Measurements from ENCODE around the gene DGKB.

The DGKB gene

GRCh38 chr7:14752301-14752700 lies 150.2 kb downstream of the DGKB start:
- no peak for DNase-seq

DNA sequence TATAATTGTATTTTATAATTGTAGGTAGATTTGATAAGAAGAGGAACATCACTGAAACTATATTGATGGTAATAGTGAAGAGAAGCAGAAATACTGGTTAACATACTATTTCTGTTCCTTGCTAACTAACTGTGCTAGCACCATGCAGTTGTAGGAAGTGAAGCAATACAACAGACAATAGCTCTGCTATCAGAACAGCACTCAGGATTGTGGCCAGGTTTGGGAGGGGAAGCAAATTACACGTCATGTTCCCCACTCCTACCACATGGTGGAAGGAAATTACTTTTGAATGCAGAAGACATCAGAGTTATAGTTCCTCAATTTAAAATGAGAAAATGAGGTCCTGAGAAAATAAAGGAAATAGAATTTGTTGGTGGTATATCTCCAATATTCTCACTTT lies 151.1 kb downstream of the DGKB start:
- no peak for DNase-seq

DNA sequence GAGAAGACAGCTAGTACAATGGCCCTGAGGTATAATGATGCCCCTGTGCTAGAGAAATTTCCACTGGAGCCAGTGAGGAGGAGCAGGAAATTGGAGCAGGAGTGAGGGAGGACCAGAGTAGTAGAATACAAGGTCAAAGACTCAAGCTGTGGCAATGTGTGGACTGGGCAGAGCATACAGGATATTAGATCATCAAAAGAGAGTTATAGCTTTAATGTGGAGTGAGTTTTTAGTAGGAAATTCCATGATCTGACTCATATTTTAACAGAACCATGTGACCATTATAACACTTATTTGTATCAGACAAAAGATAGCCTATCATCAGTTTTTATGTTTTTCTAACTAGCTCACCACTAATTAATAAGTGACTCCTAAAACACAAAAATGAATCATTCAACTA lies 154.1 kb downstream of the DGKB start:
- DNase-seq: no peak

DNA sequence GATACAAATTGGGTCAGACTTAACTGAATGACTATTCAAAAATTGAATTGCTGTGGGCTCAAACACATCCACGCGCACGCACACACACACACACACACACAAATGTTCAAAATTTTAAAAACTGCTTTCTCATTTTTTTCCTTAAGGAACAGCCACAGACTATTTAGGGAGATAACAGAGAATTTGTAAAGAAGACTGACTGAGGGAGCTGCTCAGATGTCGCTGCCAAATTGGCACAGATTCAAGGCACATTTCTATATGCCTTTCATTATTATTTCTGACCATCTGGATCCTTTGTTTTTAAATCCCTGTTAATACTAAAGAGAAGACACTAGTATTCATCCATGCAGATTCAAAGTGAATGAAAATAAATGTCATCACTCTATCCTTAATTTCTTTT lies 154.8 kb downstream of the DGKB start:
- DNase-seq: no peak

DNA sequence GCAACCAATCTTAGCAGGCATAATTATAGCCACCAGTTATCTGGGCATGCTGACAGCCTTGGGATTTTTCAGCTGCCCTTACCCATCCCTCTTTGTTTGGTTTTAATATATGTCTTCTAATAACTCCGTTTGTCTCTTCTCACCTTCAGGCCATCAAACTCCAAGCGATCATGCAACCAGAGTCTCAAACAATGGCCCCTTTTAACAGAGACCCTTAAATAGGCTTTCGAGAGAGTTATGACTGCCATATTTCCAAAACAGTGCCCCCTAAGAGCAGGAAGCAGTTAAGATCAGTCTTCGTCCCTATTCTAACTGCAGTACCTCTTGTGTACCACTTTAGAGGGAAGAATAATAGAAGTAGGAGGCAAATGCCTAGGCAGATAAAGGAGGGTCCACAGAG lies 157.5 kb downstream of the DGKB start:
- no peak for DNase-seq

DNA sequence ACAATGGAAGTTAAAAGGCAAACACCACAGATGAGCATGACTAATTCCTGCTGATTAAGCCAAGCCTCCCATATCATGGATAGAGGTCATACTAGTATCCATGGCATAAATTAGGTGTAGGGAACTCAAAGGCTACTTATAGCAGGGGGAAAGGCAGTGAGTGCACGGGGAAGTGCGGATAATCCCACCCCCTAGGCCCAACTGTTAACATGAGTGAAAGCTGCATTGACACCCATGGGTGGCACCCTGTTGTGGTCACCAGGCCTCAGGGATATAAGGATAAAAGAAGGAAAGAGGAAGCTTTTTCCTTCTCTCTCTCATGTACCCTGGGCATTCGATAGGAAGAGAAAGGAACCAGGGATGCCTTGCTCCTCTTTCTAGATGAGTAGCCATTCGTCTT lies 161.9 kb downstream of the DGKB start:
- DNase-seq: no peak

- no peak for DNase-seq
Measured at GRCh38 chr7:14739841-14740185, 162.7 kb downstream of the DGKB start.

- no peak for DNase-seq
Measured at GRCh38 chr7:14739168-14739840, 163.2 kb downstream of the DGKB start.

- no peak for DNase-seq
Measured at GRCh38 chr7:14738086-14738485, 164.5 kb downstream of the DGKB start.

GRCh38 chr7:14734839-14735321 lies 167.7 kb downstream of the DGKB start:
- DNase-seq: no peak

- DNase-seq: no peak
Measured at GRCh38 chr7:14720785-14721184, 181.8 kb downstream of the DGKB start.

DNA sequence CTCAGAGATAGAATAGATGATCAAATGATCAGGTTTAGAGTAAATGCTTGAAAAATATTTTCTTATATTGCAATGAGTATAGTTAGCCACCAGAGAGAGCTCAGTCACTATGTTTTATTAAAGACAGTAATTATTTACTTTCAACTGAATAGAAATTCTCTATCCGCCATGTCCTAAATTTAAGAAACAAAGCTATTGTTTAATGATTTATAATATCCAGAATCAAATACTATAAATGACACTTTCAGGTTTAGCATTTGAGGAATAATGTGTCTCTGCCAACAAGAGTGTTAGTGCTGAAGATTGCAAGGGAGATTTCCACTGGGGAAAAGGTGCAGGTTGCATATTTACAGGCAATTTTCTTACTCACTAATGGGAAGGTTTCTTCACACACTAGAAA lies 184.7 kb downstream of the DGKB start:
- DNase-seq: no peak

DNA sequence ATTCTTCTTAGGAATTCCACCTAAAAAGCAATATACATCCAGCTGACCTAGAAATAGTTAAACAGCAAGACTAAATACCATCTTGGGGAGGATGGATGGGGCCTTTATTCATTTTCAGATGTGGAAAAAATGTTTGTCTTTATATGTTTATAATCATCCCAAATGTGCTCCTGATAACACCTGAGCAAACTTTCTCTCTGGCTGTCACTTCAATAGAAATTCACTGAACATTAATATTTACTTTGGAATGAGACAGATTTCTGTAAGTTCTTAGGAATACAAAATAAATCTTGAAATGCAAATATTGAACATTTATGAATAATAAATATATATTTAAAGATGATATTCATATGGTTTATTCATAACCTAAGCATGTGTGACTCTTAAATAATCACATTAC lies 185.4 kb downstream of the DGKB start:
- no peak for DNase-seq

GRCh38 chr7:14714161-14714728 lies 188.3 kb downstream of the DGKB start:
- peak; percentile 16 to 18 for DNase-seq

DNA sequence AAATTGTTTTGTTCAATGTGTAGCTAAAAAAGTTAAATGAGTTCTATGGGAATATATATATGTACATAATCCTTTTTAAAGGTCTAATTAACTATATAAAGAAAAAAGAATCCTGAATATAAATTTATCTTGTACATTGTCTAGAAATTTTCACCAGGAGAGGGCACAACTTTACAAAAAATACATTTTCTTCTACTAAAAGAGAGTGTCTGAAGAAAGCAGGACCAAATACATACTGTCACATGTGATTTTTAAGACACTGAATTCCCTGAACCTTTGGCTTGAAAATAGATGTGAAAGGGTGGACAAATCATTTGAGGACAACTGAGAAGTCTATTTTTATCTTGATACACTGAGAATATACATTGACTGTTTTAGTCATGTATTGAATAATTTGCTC lies 204.3 kb downstream of the DGKB start:
- no peak for DNase-seq

DNA sequence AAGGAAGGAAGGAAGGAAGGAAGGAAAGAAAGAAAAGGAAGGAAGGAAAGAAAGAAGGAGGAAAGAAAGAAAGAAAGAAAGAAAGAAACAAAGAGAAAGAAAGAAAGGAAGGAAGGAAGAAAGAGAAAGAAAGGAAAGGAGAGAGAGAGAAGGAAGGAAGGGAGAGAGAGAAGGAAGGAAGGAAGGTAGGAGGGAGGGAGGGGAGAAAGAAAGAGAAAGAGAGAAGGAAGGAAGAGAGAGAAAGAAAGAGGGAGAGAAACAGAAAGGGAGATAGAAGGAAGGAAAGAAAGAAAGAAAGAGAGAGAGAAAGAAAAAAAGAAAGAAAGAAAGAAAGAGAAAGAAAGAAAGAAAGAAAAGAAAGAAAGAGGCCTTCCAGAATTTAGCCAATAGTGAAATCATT lies 204.9 kb downstream of the DGKB start:
- no peak for DNase-seq

- peak; percentile 52 to 59 for DNase-seq
Measured at GRCh38 chr7:14691597-14692203, 210.9 kb downstream of the DGKB start.

GRCh38 chr7:14691034-14691433 lies 211.5 kb downstream of the DGKB start:
- DNase-seq: no peak

- DNase-seq: no peak
Measured at GRCh38 chr7:14690486-14690885, 212.1 kb downstream of the DGKB start.

GRCh38 chr7:14690075-14690474 lies 212.5 kb downstream of the DGKB start:
- no peak for DNase-seq

DNA sequence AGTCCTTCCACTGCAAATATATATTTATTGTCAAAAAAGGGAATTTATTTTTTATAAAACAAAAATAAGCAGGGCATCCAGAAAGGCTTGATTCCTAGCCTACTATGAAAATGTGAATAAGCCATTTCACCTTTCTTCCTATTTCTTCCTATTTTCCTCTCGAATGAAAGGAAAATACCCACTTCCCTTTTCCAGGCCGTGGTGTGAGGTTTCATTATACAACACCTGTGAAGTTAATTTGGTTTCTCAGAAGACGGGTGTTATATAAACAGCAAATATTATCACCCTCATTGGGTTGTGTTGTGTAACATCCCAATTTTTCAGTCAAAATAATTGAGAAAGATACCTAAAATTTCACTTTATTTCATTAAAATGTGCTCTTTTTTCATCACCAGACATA lies 214.3 kb downstream of the DGKB start:
- no peak for DNase-seq

GRCh38 chr7:14687777-14688176 lies 214.8 kb downstream of the DGKB start:
- no peak for DNase-seq

DNA sequence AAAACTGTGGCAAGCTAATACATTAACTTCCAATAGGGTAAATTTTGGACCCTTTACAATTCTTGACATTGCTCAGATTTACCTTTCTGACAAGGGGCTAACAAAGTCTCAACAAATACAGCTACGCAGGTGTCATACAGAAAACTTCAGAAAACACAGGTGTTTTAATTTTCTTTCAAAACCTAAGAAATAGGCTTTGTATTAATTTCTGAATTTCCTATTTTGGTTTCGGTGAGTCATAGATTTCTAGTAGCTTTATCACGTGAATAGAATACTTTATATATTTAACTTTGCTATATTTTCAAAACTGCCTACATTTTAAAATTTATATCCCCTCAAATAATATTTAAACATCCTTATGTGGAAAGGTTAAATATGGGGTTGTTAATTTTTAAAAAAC lies 215.3 kb downstream of the DGKB start:
- DNase-seq: no peak

GRCh38 chr7:14685167-14685566 lies 217.4 kb downstream of the DGKB start:
- no peak for DNase-seq

Data from activated T-cell treated with anti-CD3 and anti-CD28 coated beads, Interleukin-2, amount 50 U/mL, for 48 hours (primary cell).